NK-92 (cell line): ENCODE results near the gene PRKRIP1.
"Not testable (repeated sequence)": the region's sequence is repeated elsewhere in the genome, so short reads cannot be mapped to it uniquely, and the experiment has no call there.

Experiments
- DNase-seq: peaks from one replicate; lab custom pipeline; 2025; ENCODE audit not compliant: unreplicated experiment; lab: John Stamatoyannopoulos, UW

Gene PRKRIP1

GRCh38 chr7:102474736-102475435 is 78.7 kb downstream of the PRKRIP1 start:
- not testable (repeated sequence) for DNase-seq
